ENCODE data around the gene POLR1D.

- no peak for TF ChIP-seq CTCF (optimal IDR thresholded peaks at IDR 0.05 in 1 of 3, IDR thresholded peaks at IDR 0.05 in 1 of 3, conservative IDR thresholded peaks at IDR 0.05 in 1 of 3; ENCODE audit: extremely low read depth in 1 of 3, insufficient read depth in 2 of 3, low read length in 3 of 3)
- TF ChIP-seq EZH2 (IDR thresholded peaks at IDR 0.05; ENCODE audit: low read length) = no peak
These were observed 21.8 kb downstream of the POLR1D start for GRCh38 chr13:27643334-27644132.
